ENCODE results near the gene CTSO. TPM values are rescaled to one million over a fixed set of nuclear protein-coding genes. Genes with fewer than 3 reads are reported as not detected.

Gene CTSO
- total and polyA plus RNA-seq, 2 experiments from 2014 or later = 0.44 to 0.83 TPM

DNA sequence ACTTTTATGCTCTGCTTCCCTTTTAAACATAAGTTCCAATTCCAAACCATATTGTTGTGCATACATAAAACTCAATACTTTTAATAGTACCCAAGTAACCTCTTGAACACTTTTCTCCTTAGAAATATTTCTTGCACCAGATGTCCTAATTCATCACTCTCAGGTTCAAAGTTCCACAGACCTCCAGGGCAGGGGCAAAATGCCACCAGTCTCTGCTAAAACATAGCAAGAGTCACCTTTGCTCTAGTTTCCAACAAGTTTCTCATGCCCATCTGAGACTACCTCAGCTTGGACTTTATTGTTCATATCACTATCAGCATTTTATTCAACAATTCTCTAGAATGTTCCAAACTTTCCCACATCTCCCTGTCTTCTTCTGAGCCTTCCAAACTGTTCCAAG is 73.9 kb downstream of the CTSO start:
- no peaks in the 10 kb centered on the region for H3K27me3 ChIP-seq (ENCODE audit: insufficient read depth)
- H3F3A ChIP-seq (replicated peaks; ENCODE audit: low read depth) = no peaks in the 10 kb centered on the region
- Mint-ChIP-seq H3K9me3 (peaks cover 60% of the 10 kb centered on the region), H3K27ac (no peak overlapping the region), H3K27me3 (ENCODE audit: insufficient read depth, low read depth, poor library complexity) (no peaks in the 10 kb centered on the region), H3K36me3 (ENCODE audit: low read depth) (peaks cover 46% of the 10 kb centered on the region), H3K4me3 (no peak overlapping the region), H3K4me1 (peaks cover 8% of the 10 kb centered on the region; the same call in 2 of the 3 replicates)
- no peak for DNase-seq (ENCODE audit: low spot score)
- no peaks in the 10 kb centered on the region for H4K20me1 ChIP-seq (replicated peaks; ENCODE audit: insufficient read depth)
- H3K79me2 ChIP-seq (replicated peaks; ENCODE audit: insufficient read depth) = no peaks in the 10 kb centered on the region
- no peak overlapping the region for H3K4me2 ChIP-seq
- H3K9me2 ChIP-seq (ENCODE audit: insufficient read depth) = peaks cover 3% of the 10 kb centered on the region; the same call in 1 of the 2 replicates
- no peak overlapping the region for H3K4me3 ChIP-seq
- no peak overlapping the region for H3K27ac ChIP-seq (ENCODE audit: low read depth)
- TF ChIP-seq, protein P1, sequence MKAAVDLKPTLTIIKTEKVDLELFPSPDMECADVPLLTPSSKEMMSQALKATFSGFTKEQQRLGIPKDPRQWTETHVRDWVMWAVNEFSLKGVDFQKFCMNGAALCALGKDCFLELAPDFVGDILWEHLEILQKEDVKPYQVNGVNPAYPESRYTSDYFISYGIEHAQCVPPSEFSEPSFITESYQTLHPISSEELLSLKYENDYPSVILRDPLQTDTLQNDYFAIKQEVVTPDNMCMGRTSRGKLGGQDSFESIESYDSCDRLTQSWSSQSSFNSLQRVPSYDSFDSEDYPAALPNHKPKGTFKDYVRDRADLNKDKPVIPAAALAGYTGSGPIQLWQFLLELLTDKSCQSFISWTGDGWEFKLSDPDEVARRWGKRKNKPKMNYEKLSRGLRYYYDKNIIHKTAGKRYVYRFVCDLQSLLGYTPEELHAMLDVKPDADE (IDR thresholded peaks at IDR 0.05) = no peak
- TF ChIP-seq, protein P2, sequence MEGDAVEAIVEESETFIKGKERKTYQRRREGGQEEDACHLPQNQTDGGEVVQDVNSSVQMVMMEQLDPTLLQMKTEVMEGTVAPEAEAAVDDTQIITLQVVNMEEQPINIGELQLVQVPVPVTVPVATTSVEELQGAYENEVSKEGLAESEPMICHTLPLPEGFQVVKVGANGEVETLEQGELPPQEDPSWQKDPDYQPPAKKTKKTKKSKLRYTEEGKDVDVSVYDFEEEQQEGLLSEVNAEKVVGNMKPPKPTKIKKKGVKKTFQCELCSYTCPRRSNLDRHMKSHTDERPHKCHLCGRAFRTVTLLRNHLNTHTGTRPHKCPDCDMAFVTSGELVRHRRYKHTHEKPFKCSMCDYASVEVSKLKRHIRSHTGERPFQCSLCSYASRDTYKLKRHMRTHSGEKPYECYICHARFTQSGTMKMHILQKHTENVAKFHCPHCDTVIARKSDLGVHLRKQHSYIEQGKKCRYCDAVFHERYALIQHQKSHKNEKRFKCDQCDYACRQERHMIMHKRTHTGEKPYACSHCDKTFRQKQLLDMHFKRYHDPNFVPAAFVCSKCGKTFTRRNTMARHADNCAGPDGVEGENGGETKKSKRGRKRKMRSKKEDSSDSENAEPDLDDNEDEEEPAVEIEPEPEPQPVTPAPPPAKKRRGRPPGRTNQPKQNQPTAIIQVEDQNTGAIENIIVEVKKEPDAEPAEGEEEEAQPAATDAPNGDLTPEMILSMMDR (conservative IDR thresholded peaks at IDR 0.05; ENCODE audit: low read depth in 2 of 2) = no peak
- TF ChIP-seq JUNB (IDR thresholded peaks at IDR 0.05; ENCODE audit: unreplicated experiment) = no peak
- no peak for TF ChIP-seq EZH2phosphoT487 (IDR thresholded peaks at IDR 0.05; ENCODE audit: unreplicated experiment)
- no peak for TF ChIP-seq ZNF331 (CRISPR knock-in tag; IDR thresholded peaks at IDR 0.05; ENCODE audit: low read depth)
- TF ChIP-seq ZNF114 (CRISPR knock-in tag; IDR thresholded peaks at IDR 0.05) = no peak
- no peak overlapping the region for H2AFZ ChIP-seq
- no peak for ATAC-seq
- peaks cover 12% of the 10 kb centered on the region for H3K36me3 ChIP-seq (ENCODE audit: insufficient read depth)
- no peaks in the 10 kb centered on the region; the same call in 1 of the 2 replicates for H3K4me1 ChIP-seq (ENCODE audit: insufficient read depth)

GRCh38 chr4:155878611-155879010 is 75.1 kb downstream of the CTSO start:
- Mint-ChIP-seq H3K9me3 (peaks cover 61% of the 10 kb centered on the region), H3K4me3 (no peak overlapping the region), H3K4me1 (peaks cover 8% of the 10 kb centered on the region; the same call in 2 of the 3 replicates), H3K27ac (no peak overlapping the region), H3K36me3 (ENCODE audit: low read depth) (peaks cover 40% of the 10 kb centered on the region), H3K27me3 (ENCODE audit: insufficient read depth, low read depth, poor library complexity) (no peaks in the 10 kb centered on the region)
- H3K4me1 ChIP-seq (ENCODE audit: insufficient read depth) = no peaks in the 10 kb centered on the region; the same call in 1 of the 2 replicates
- peaks cover 3% of the 10 kb centered on the region; the same call in 1 of the 2 replicates for H3K9me2 ChIP-seq (ENCODE audit: insufficient read depth)
- ATAC-seq (no peak), DNase-seq (ENCODE audit: low spot score) (no peak)
- no peaks in the 10 kb centered on the region for H3F3A ChIP-seq (replicated peaks; ENCODE audit: low read depth)
- no peaks in the 10 kb centered on the region for H3K27me3 ChIP-seq (ENCODE audit: insufficient read depth)
- H3K4me3 ChIP-seq = no peak overlapping the region
- no peaks in the 10 kb centered on the region for H4K20me1 ChIP-seq (replicated peaks; ENCODE audit: insufficient read depth)
- H3K27ac ChIP-seq (ENCODE audit: low read depth) = no peak overlapping the region
- H3K79me2 ChIP-seq (replicated peaks; ENCODE audit: insufficient read depth) = no peaks in the 10 kb centered on the region
- peaks cover 12% of the 10 kb centered on the region for H3K36me3 ChIP-seq (ENCODE audit: insufficient read depth)
- no peak overlapping the region for H2AFZ ChIP-seq
- H3K4me2 ChIP-seq = no peak overlapping the region
- TF ChIP-seq STAT1 (IDR thresholded peaks at IDR 0.05; ENCODE audit: unreplicated experiment) = no peak
- TF ChIP-seq EZH2phosphoT487 (IDR thresholded peaks at IDR 0.05; ENCODE audit: unreplicated experiment) = no peak
- TF ChIP-seq POLR2AphosphoS5 (IDR thresholded peaks at IDR 0.05; ENCODE audit: low read depth) = no peak
- no peak for TF ChIP-seq ZNF331 (CRISPR knock-in tag; IDR thresholded peaks at IDR 0.05; ENCODE audit: low read depth)
- no peak for TF ChIP-seq JUNB (IDR thresholded peaks at IDR 0.05; ENCODE audit: unreplicated experiment)
- no peak for TF ChIP-seq ZNF114 (CRISPR knock-in tag; IDR thresholded peaks at IDR 0.05)
- TF ChIP-seq, protein P2 (conservative IDR thresholded peaks at IDR 0.05; ENCODE audit: low read depth in 2 of 2) = no peak
- no peak for TF ChIP-seq ZNF462 (CRISPR knock-in tag; IDR thresholded peaks at IDR 0.05)
- no peak for TF ChIP-seq CREB1 (CRISPR knock-in tag; IDR thresholded peaks at IDR 0.05; ENCODE audit: low read depth)

Measured in GM23338 (cell line).